K562 (cell line): ENCODE results near the gene P2RY8. TPM values are rescaled to one million over a fixed set of nuclear protein-coding genes. Genes with fewer than 3 reads are reported as not detected.

Experiments
- BRCA1 ChIP-seq, 2 experiments: fragments of 450-650 bp in 1 of 2; sonication (generic) in 1 of 2; formaldehyde crosslinking in 1 of 2; IDR thresholded peaks; 2 replicates each; pipeline versions ENCODE4 v1.5.0 to v1.6.1; 2017 to 2020; ENCODE audit warnings: mild to moderate bottlenecking in 1 of 2, missing genetic modification reagents in 1 of 2
- CBX2 ChIP-seq: fragments of 200-600 bp; sonication (generic); IDR thresholded peaks from one replicate; pipeline ENCODE4 v1.6.1; 2012; ENCODE audit warnings: mild to moderate bottlenecking, low read length, inconsistent platforms; ENCODE audit not compliant: insufficient read depth, poor library complexity, severe bottlenecking
- CEBPZ ChIP-seq: fragments of 150-350 bp; IDR thresholded peaks from 2 replicates; pipeline ENCODE4 v1.6.1; 2014; ENCODE audit warnings: low read depth, mild to moderate bottlenecking, low read length, borderline replicate concordance
- DEAF1 ChIP-seq: fragments of 450-650 bp; formaldehyde crosslinking; IDR thresholded peaks from 2 replicates; pipeline ENCODE4 v1.4.0; 2020; ENCODE audit warnings: mild to moderate bottlenecking, moderate library complexity
- EP400 ChIP-seq: fragments of 450-650 bp; IDR thresholded peaks from 2 replicates; pipeline ENCODE4 v1.6.1; 2017; ENCODE audit warnings: antibody characterized with exemption, mild to moderate bottlenecking, moderate library complexity
- MEIS2 ChIP-seq: fragments of 450-650 bp; IDR thresholded peaks from 2 replicates; pipeline ENCODE4 v1.6.1; 2014; ENCODE audit warnings: mild to moderate bottlenecking; ENCODE audit not compliant: partially characterized antibody
- MLLT1 ChIP-seq, 2 experiments: fragments of 450-650 bp; IDR thresholded peaks; 2 replicates each; pipeline ENCODE4 v1.6.1; 2016
- NFXL1 ChIP-seq: fragments of 450-650 bp; formaldehyde crosslinking; IDR thresholded peaks from 2 replicates; pipeline ENCODE4 v1.4.0; 2021; ENCODE audit warnings: mild to moderate bottlenecking
- NR3C1 ChIP-seq: sonication (generic); formaldehyde crosslinking; IDR thresholded peaks from 2 replicates; pipeline ENCODE4 v1.8.1; 2022; ENCODE audit warnings: missing genetic modification reagents
- POLR2G ChIP-seq: fragments of 200-400 bp; formaldehyde crosslinking; IDR thresholded peaks from 2 replicates; pipeline ENCODE4 v1.6.1; 2017; ENCODE audit warnings: low read depth, mild to moderate bottlenecking, antibody characterized with exemption, low read length, moderate library complexity
- RBM25 ChIP-seq: fragments of 200-400 bp; formaldehyde crosslinking; IDR thresholded peaks from 2 replicates; pipeline ENCODE4 v1.6.1; 2018; ENCODE audit warnings: low read length, low read depth, moderate library complexity; ENCODE audit not compliant: severe bottlenecking
- RNF2 ChIP-seq: sonication (generic); IDR thresholded peaks from 2 replicates; pipeline ENCODE4 v1.6.1; 2016
- SMARCE1 ChIP-seq: fragments of 450-650 bp; IDR thresholded peaks from 2 replicates; pipeline ENCODE4 v1.7.1; 2016; ENCODE audit warnings: mild to moderate bottlenecking
- SOX6 ChIP-seq: fragments of 450-650 bp; IDR thresholded peaks from 2 replicates; pipeline ENCODE4 v1.6.1; 2014; ENCODE audit warnings: mild to moderate bottlenecking
- TCF7L2 ChIP-seq: fragments of 150-350 bp; IDR thresholded peaks from 2 replicates; pipeline ENCODE4 v1.6.1; 2016; ENCODE audit warnings: low read depth, mild to moderate bottlenecking, low read length, moderate library complexity
- TEAD1 ChIP-seq, 2 experiments: fragments of 450-650 bp in 1 of 2; sonication (generic) in 1 of 2; formaldehyde crosslinking; IDR thresholded peaks; 2 replicates each; pipeline versions ENCODE4 v1.4.0 to v1.8.0; 2020 to 2022; ENCODE audit warnings: mild to moderate bottlenecking in 2 of 2, missing genetic modification reagents in 1 of 2
- THAP12 ChIP-seq: fragments of 250-450 bp; sonication (Bioruptor Pico); IDR thresholded peaks from 2 replicates; pipeline ENCODE4 v1.9.0; 2021; ENCODE audit warnings: mild to moderate bottlenecking, inconsistent platforms
- U2AF1 ChIP-seq: fragments of 200-400 bp; formaldehyde crosslinking; optimal IDR thresholded peaks from 2 replicates; pipeline ENCODE3; 2017; ENCODE audit warnings: mild to moderate bottlenecking, low read depth, low read length, moderate library complexity
- polyA plus RNA-seq, 8 experiments: library from polyadenylated mRNA; depleted of rRNA in 4 of 8; stranded (reverse) in 5 of 8; unstranded in 3 of 8; fragments of >200 nt; fragmentation: Nextera tagmentation in 2 of 8; fragmentation: Illumina TruSeq in 1 of 8; extraction: Ambion mirVana in 2 of 8; extraction: Trizol in 1 of 8; gene quantifications; 2 replicates each; pipeline versions ENCODE4 v1.2.1 to v1.2.3, GENCODE V29; 2011 to 2014; ENCODE audit warnings: inconsistent platforms in 1 of 8, missing spikeins in 1 of 8
- total RNA-seq, 7 experiments: library from RNA; depleted of rRNA in 6 of 7; stranded (reverse); fragments of >200 nt in 6 of 7; fragmentation: Illumina TruSeq in 2 of 7; extraction: Trizol in 2 of 7; gene quantifications; 2 replicates each; pipeline versions ENCODE4 v1.2.1 to v1.2.3, GENCODE V29; 2011 to 2021; ENCODE audit warnings: low replicate concordance in 1 of 7

Gene P2RY8
- total and polyA plus RNA-seq, 9 of the 15 experiments (the other 6 are each of a cell fraction or from before 2014, with no cell fraction given), result 0.04 to 0.69 (median 0.08) TPM; not detected in 3

GRCh38 chrX:1452516-1453394 is 84.2 kb downstream of the P2RY8 start, which contains the start of gene ASMTL (continued):
- TF ChIP-seq MEIS2 (no peak), CEBPZ (no peak), NR3C1 (CRISPR knock-in tag) (no peak), U2AF1 (peak; percentile 46), DEAF1 (no peak), NFXL1 (no peak), SOX6 (no peak), RNF2 (no peak), POLR2G (peak; percentile 96), RBM25 (peak; percentile 99), BRCA1 (IDR thresholded peaks at IDR 0.05) (no peak), BRCA1 (CRISPR knock-in tag; IDR thresholded peaks at IDR 0.05) (no peak), CBX2 (no peak), TEAD1 (CRISPR knock-in tag; IDR thresholded peaks at IDR 0.05) (no peak), TCF7L2 (no peak), THAP12 (peak; percentile 42; the same call in 1 of the 2 replicates), MLLT1 (IDR thresholded peaks at IDR 0.05) (no peak), SMARCE1 (no peak), EP400 (no peak; the same call in 1 of the 2 replicates)
